Gastroesophageal sphincter (tissue), 4 donors: ENCODE measurements around the gene EVI2A. TPM values are rescaled to one million over a fixed set of nuclear protein-coding genes. Genes with fewer than 3 reads are reported as not detected.
A peak's percentile ranks its signal among the peaks of the same experiment; 100 is the strongest.

Experiments
- ATAC-seq: fragments of 150-250 bp; one replicate; pipeline ENCODE4 v1.9.1; 2016; ENCODE audit warnings: mild to moderate bottlenecking, moderate library complexity
- H3K27ac ChIP-seq, 4 donors: fragments of 200-600 bp; sonication (generic) in 3 of 4; 1 replicate in 3 of 4; 2 replicates in 1 of 4; pipeline ENCODE4 v1.5.1; 2016 to 2019
- H3K27me3 ChIP-seq: fragments of 200-600 bp; sonication (generic); one replicate; pipeline ENCODE4 v1.5.1; 2019
- H3K36me3 ChIP-seq, 2 donors: fragments of 200-600 bp; sonication (generic); one replicate each; pipeline ENCODE4 v1.5.1; 2019; ENCODE audit warnings: control low read depth in 1 of 2
- H3K4me1 ChIP-seq, 3 donors: fragments of 200-600 bp; sonication (generic); 1 replicate in 2 of 3; 2 replicates in 1 of 3; pipeline ENCODE4 v1.5.1; 2016 to 2019; ENCODE audit warnings: control low read depth in 2 of 3
- H3K4me3 ChIP-seq, 2 donors: fragments of 200-600 bp; sonication (generic); one replicate each; pipeline ENCODE4 v1.5.1; 2019; ENCODE audit warnings: mild to moderate bottlenecking in 1 of 2, moderate library complexity in 1 of 2
- H3K9me3 ChIP-seq, 3 donors: fragments of 200-600 bp; sonication (generic); one replicate each; pipeline ENCODE4 v1.5.1; 2017 to 2019; ENCODE audit warnings: control low read depth in 2 of 3
- EP300 ChIP-seq: sonication (generic); formaldehyde crosslinking; IDR thresholded peaks from one replicate; pipeline ENCODE4 v1.6.1; 2017; ENCODE audit warnings: antibody characterized with exemption, mild to moderate bottlenecking
- POLR2A ChIP-seq, 2 donors: fragments of 450-650 bp; IDR thresholded peaks; one replicate each; pipeline ENCODE4 v1.6.1; 2017; ENCODE audit warnings: antibody characterized with exemption in 2 of 2, mild to moderate bottlenecking in 2 of 2, moderate library complexity in 1 of 2
- POLR2AphosphoS5 ChIP-seq: sonication (generic); formaldehyde crosslinking; IDR thresholded peaks from one replicate; pipeline ENCODE4 v1.6.1; 2017; ENCODE audit warnings: antibody characterized with exemption
- WGBS, 2 donors: methylation state at CpG; one replicate each; pipeline ENCODE4 v1.1.5; 2018; ENCODE audit warnings: low coverage in 1 of 2; 5-methylcytosine and 5-hydroxymethylcytosine counted together
- total RNA-seq, 4 donors: library from RNA; depleted of rRNA; stranded (reverse); fragments of >200 nt; gene quantifications; one replicate each; pipeline ENCODE4 v1.1.0, GENCODE V29; 2016
- TF ChIP-seq, protein P1 (sequence below), 4 experiments: fragments of 200-600 bp in 2 of 4; fragments of 450-650 bp in 2 of 4; sonication (generic) in 1 of 4; IDR thresholded peaks; one replicate each; pipeline ENCODE4 v1.5.1; 2017 to 2019; ENCODE audit warnings: antibody characterized with exemption in 4 of 4, mild to moderate bottlenecking in 2 of 4, moderate library complexity in 2 of 4

The EVI2A gene
- total RNA-seq, 4 donors from 2014 or later: 0.31 to 13.6 (median 5.3) TPM

GRCh38 chr17:31309556-31309955 is 11.9 kb downstream of the EVI2A start:
- Histone ChIP-seq H3K9me3 (no peaks in the 10 kb centered on the region), H3K27me3 (no peaks in the 10 kb centered on the region), H3K4me3 (no peak overlapping the region), H3K27ac (peak overlapping the region in 1 of 4 donors; percentile 8), H3K36me3 (no peaks in the 10 kb centered on the region), H3K4me1 (no peaks in the 10 kb centered on the region)
- TF ChIP-seq POLR2A (IDR thresholded peaks at IDR 0.05): no peak
- TF ChIP-seq POLR2AphosphoS5: no peak
- TF ChIP-seq, protein P1, sequence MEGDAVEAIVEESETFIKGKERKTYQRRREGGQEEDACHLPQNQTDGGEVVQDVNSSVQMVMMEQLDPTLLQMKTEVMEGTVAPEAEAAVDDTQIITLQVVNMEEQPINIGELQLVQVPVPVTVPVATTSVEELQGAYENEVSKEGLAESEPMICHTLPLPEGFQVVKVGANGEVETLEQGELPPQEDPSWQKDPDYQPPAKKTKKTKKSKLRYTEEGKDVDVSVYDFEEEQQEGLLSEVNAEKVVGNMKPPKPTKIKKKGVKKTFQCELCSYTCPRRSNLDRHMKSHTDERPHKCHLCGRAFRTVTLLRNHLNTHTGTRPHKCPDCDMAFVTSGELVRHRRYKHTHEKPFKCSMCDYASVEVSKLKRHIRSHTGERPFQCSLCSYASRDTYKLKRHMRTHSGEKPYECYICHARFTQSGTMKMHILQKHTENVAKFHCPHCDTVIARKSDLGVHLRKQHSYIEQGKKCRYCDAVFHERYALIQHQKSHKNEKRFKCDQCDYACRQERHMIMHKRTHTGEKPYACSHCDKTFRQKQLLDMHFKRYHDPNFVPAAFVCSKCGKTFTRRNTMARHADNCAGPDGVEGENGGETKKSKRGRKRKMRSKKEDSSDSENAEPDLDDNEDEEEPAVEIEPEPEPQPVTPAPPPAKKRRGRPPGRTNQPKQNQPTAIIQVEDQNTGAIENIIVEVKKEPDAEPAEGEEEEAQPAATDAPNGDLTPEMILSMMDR (IDR thresholded peaks at IDR 0.05): no peak
- no peak for TF ChIP-seq EP300
- WGBS, 2 donors: 78 to 92% methylated on average over 2 of the region's 2 CpGs
- ATAC-seq: no peak

- WGBS, 2 donors: 73 to 74% methylated on average over 4 of the region's 5 CpGs
- no peak for ATAC-seq
- H3K4me3 ChIP-seq: no peak overlapping the region
Observed at GRCh38 chr17:31308372-31309334, 12.8 kb downstream of the EVI2A start.

DNA sequence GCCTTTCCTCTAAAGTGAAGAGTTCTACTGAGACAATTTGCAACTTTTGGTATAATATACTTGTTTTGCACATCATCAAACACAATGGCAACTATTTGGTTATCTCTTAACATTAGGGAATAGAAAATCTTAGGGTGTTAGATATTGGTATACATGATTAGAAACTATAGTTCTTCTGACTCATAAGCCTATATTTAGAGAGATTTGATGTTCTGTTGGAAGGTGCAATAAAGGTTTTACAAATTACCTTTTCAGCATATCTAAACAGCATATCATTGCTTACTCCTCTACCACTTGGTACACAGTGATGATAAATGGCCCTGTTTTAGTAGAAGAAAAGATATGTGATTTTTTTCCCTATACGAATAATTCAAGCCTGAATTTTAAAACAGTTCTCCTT is 13.8 kb downstream of the EVI2A start:
- no peaks in the 10 kb centered on the region for H3K27me3 ChIP-seq
- 76 to 100% methylated on average over 1 of the region's 1 CpG for WGBS, 2 donors
- H3K36me3 ChIP-seq: no peaks in the 10 kb centered on the region
- no peak overlapping the region for H3K27ac ChIP-seq
- H3K9me3 ChIP-seq: no peaks in the 10 kb centered on the region
- H3K4me3 ChIP-seq: no peak overlapping the region
- TF ChIP-seq, protein P1 (IDR thresholded peaks at IDR 0.05): no peak
- TF ChIP-seq POLR2A (IDR thresholded peaks at IDR 0.05) (no peak), EP300 (no peak), POLR2AphosphoS5 (no peak)
- no peaks in the 10 kb centered on the region for H3K4me1 ChIP-seq
- no peak for ATAC-seq

More at GRCh38 chr17:31308372-31309334, 12.8 kb downstream of the EVI2A start:
- TF ChIP-seq POLR2A (IDR thresholded peaks at IDR 0.05) (no peak), POLR2AphosphoS5 (no peak), EP300 (no peak)
- TF ChIP-seq, protein P1 (IDR thresholded peaks at IDR 0.05): no peak
- Histone ChIP-seq H3K4me1 (no peaks in the 10 kb centered on the region), H3K36me3 (no peaks in the 10 kb centered on the region), H3K27ac (no peak overlapping the region), H3K27me3 (no peaks in the 10 kb centered on the region), H3K9me3 (no peaks in the 10 kb centered on the region)

DNA sequence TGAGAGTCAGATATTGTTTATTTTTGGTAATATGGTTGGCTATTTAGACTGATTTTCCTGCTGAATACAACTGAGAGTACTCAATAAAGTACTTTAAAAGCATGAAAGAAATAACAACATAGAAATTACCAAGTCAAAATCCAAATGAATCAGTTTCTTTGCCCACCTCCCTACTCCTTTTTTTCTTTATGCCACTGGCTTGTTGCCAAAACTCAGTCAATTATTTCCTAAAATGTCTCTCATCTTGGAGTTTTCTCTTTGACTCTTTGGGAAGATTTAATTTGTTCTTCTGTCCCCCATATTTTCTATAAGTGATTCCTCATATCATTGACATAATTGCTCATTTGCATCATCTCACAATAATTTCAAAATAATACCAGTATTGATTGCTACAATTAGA is 21.8 kb downstream of the EVI2A start:
- H3K4me1 ChIP-seq: no peaks in the 10 kb centered on the region
- H3K27ac ChIP-seq: no peak overlapping the region
- H3K4me3 ChIP-seq: no peak overlapping the region
- H3K27me3 ChIP-seq: no peaks in the 10 kb centered on the region
- no peak for TF ChIP-seq POLR2AphosphoS5
- TF ChIP-seq EP300: no peak
- TF ChIP-seq, protein P1 (IDR thresholded peaks at IDR 0.05): no peak
- TF ChIP-seq POLR2A (IDR thresholded peaks at IDR 0.05): no peak
- ATAC-seq: no peak
- H3K36me3 ChIP-seq: no peaks in the 10 kb centered on the region
- H3K9me3 ChIP-seq: no peaks in the 10 kb centered on the region

DNA sequence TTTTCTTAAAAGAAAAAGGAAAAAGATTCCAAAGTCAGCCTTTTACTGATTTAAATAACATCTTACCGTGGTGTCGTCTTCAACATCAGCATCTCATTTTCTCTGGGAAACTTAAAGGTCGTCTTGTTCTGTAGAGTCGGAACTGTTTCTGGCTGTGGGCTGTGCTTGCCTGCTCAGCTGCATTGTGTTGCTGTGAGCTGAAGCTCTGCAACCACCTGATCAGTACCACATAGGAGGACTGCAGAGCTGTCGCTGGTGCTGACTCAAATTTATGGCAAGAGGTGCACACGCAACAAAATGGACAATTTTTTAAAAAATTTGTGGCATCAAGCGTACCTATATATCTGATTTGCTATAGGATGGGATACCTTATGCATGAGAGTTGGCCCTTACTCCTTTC is 24.3 kb downstream of the EVI2A start, which contains the start of gene OMG:
Gene OMG (minus strand): TSS at position 150 of the 400 bp plus-strand sequence. CDS start 908 bp downstream, outside the sequence.
- Histone ChIP-seq H3K27me3 (no peaks in the 10 kb centered on the region), H3K4me1 (no peaks in the 10 kb centered on the region), H3K27ac (no peak within 1 kb of the TSS), H3K9me3 (no peaks in the 10 kb centered on the region), H3K36me3 (no peaks in the 10 kb centered on the region), H3K4me3 (no peak within 1 kb of the TSS)
- TF ChIP-seq POLR2A (IDR thresholded peaks at IDR 0.05) (no peak), EP300 (no peak), POLR2AphosphoS5 (no peak)
- TF ChIP-seq, protein P1 (IDR thresholded peaks at IDR 0.05): no peak
- ATAC-seq: no peak
- 83 to 87% methylated on average over 3 to 7 of the region's 7 CpGs for WGBS, 2 donors
